B cell (primary cell): ENCODE results near the gene DTNA. TPM values are rescaled to one million over a fixed set of nuclear protein-coding genes. Genes with fewer than 3 reads are reported as not detected.

Source experiments
- ATAC-seq: fragments of 200-7000 bp; cut with Tn5 transposase; one replicate; pipeline ENCODE4 v1.10.0; 2021; ENCODE audit warnings: low read depth, mild to moderate bottlenecking, moderate number of reproducible peaks, moderate library complexity
- CTCF ChIA-PET: fragments of 350-600 bp; sonication (Branson Sonifier 250); formaldehyde crosslinking; loops from one replicate; lab custom pipeline; 2021; ENCODE audit warnings: antibody characterized with exemption, inconsistent platforms; lab: Charles Lee
- POLR2A ChIA-PET: fragments of 350-600 bp; sonication (Branson Sonifier 250); formaldehyde crosslinking; loops from one replicate; lab custom pipeline; 2021; ENCODE audit warnings: antibody characterized with exemption; lab: Charles Lee
- DNase-seq: peaks from one replicate; pipeline ENCODE4 v3.0.0; 2013
- H2AFZ ChIP-seq: 2 replicates; pipeline ENCODE4 v1.6.1; 2012; ENCODE audit warnings: mild to moderate bottlenecking, low read depth, low read length; ENCODE audit not compliant: insufficient read depth, poor library complexity, severe bottlenecking
- H3K27ac ChIP-seq, 2 donors: 1 replicate in 1 of 2; 2 replicates in 1 of 2; pipeline ENCODE4 v1.5.1; 2012 to 2013; ENCODE audit warnings: low read length in 2 of 2, mild to moderate bottlenecking in 2 of 2, moderate library complexity in 1 of 2
- H3K27me3 ChIP-seq, 4 experiments: fragments of 200-600 bp in 1 of 4; sonication (generic) in 1 of 4; replicated peaks in 1 of 4; 1 replicate in 2 of 4; 2 replicates in 2 of 4; pipeline versions ENCODE4 v1.6.1 to v1.7.0; 2013 to 2016; ENCODE audit warnings: low read length in 3 of 4, mild to moderate bottlenecking in 2 of 4, mixed read lengths in 1 of 4, moderate library complexity in 1 of 4; ENCODE audit not compliant: insufficient read depth in 4 of 4, control insufficient read depth in 3 of 4; ENCODE audit errors: control extremely low read depth in 1 of 4
- H3K36me3 ChIP-seq, 2 experiments: replicated peaks in 1 of 2; 1 replicate in 1 of 2; 2 replicates in 1 of 2; pipeline versions ENCODE4 v1.6.1 to v1.7.1; 2013; ENCODE audit warnings: low read length in 1 of 2; ENCODE audit not compliant: insufficient read depth in 2 of 2, control insufficient read depth in 1 of 2; ENCODE audit errors: control extremely low read depth in 1 of 2, extremely low read depth in 1 of 2
- H3K4me1 ChIP-seq, 2 donors: fragments of 200-600 bp in 1 of 2; sonication (generic) in 1 of 2; 1 replicate in 1 of 2; 2 replicates in 1 of 2; pipeline versions ENCODE4 v1.5.1 to v1.6.1; 2013 to 2017; ENCODE audit warnings: low read length in 2 of 2; ENCODE audit not compliant: control insufficient read depth in 2 of 2, insufficient read depth in 2 of 2
- H3K4me2 ChIP-seq: replicated peaks from 2 replicates; pipeline ENCODE3; 2012; ENCODE audit warnings: mild to moderate bottlenecking, low read depth, low read length; ENCODE audit not compliant: poor library complexity, severe bottlenecking
- H3K4me3 ChIP-seq, 5 experiments: fragments of 200-600 bp in 1 of 5; sonication (generic) in 1 of 5; 1 replicate in 3 of 5; 2 replicates in 2 of 5; pipeline versions ENCODE4 v1.5.1 to v1.7.0; 2011 to 2016; ENCODE audit warnings: low read length in 4 of 5, mild to moderate bottlenecking in 4 of 5, low read depth in 2 of 5, control low read depth in 1 of 5, moderate library complexity in 1 of 5; ENCODE audit not compliant: insufficient read depth in 1 of 5; ENCODE audit errors: control extremely low read depth in 1 of 5, extremely low read depth in 1 of 5
- H3K79me2 ChIP-seq: fragments of 200-600 bp; sonication (generic); one replicate; pipeline ENCODE4 v1.6.0; 2016; ENCODE audit warnings: low read length; ENCODE audit not compliant: control insufficient read depth, insufficient read depth
- H3K9ac ChIP-seq: fragments of 200-600 bp; sonication (generic); 2 replicates; pipeline ENCODE4 v1.6.1; 2017; ENCODE audit warnings: mild to moderate bottlenecking, low read length, moderate library complexity
- H3K9me3 ChIP-seq, 3 donors: one replicate each; pipeline versions ENCODE4 v1.6.1 to v1.7.1; 2013; ENCODE audit warnings: low read length in 2 of 3; ENCODE audit not compliant: control insufficient read depth in 2 of 3, insufficient read depth in 1 of 3; ENCODE audit errors: control extremely low read depth in 1 of 3
- H4K20me1 ChIP-seq: 2 replicates; pipeline ENCODE4 v1.6.0; 2012; ENCODE audit warnings: mild to moderate bottlenecking, low read length; ENCODE audit not compliant: insufficient read depth, control insufficient read depth, poor library complexity, severe bottlenecking
- H3K27ac Mint-ChIP-seq: one replicate; pipeline ENCODE4 v1.8.0; 2021; ENCODE audit warnings: mixed read lengths
- H3K27me3 Mint-ChIP-seq: one replicate; pipeline ENCODE4 v1.8.0; 2021; ENCODE audit warnings: mixed read lengths
- H3K4me1 Mint-ChIP-seq: one replicate; pipeline ENCODE4 v1.8.0; 2021; ENCODE audit warnings: mixed read lengths
- H3K4me3 Mint-ChIP-seq: one replicate; pipeline ENCODE4 v1.8.0; 2021; ENCODE audit warnings: mixed read lengths
- H3K9me3 Mint-ChIP-seq: one replicate; pipeline ENCODE4 v1.8.0; 2022; ENCODE audit warnings: mixed read lengths; ENCODE audit not compliant: insufficient read depth
- CTCF ChIP-seq: fragments of 200-600 bp; IDR thresholded peaks from one replicate; pipeline ENCODE4 v1.8.0; 2022; ENCODE audit warnings: antibody characterized with exemption, mild to moderate bottlenecking
- EZH2 ChIP-seq: IDR thresholded peaks from 2 replicates; pipeline ENCODE4 v1.6.1; 2012; ENCODE audit warnings: borderline replicate concordance, low read depth, mild to moderate bottlenecking, moderate library complexity, low read length; ENCODE audit not compliant: insufficient read depth, poor library complexity, severe bottlenecking
- WGBS: methylation state at CpG from one replicate; pipeline ENCODE4 v1.1.5; 2013; ENCODE audit warnings: missing lambda C conversion rate; ENCODE audit not compliant: insufficient coverage; 5-methylcytosine and 5-hydroxymethylcytosine counted together
- intact Hi-C: fragments of 100-400 bp; cut with micrococcal nuclease; formaldehyde crosslinking; loops from one replicate; pipeline ENCODE4 v1.10.0; 2022
- polyA plus RNA-seq: library from polyadenylated mRNA; depleted of rRNA; stranded (reverse); fragments of >200 nt; gene quantifications from 2 replicates; pipeline ENCODE4 v1.2.3, GENCODE V29; 2012
- total RNA-seq, 2 donors: library from RNA; stranded (reverse); fragments of 120-200 nt in 1 of 2; gene quantifications; 1 replicate in 1 of 2; 2 replicates in 1 of 2; pipeline versions ENCODE4 v1.2.3 to v1.2.4, GENCODE V29; 2013 to 2022

DTNA gene
- total and polyA plus RNA-seq, 2 donors (not counting 1 experiment from before 2014, with no cell fraction given), result not detected

- CTCF ChIA-PET, result interaction anchor here (0.8 kb wide), 1 partner anchor 9 kb away, joined by 3 read pairs; no protein-coding TSS in a partner anchor
- Histone ChIP-seq H2AFZ (no peak overlapping the region), H3K27ac (no peak overlapping the region), H3K4me1 (no peaks in the 10 kb centered on the region), H3K36me3 (no peaks in the 10 kb centered on the region), H3K9me3 (no peaks in the 10 kb centered on the region), H3K4me3 (no peak overlapping the region), H4K20me1 (no peaks in the 10 kb centered on the region), H3K79me2 (no peaks in the 10 kb centered on the region), H3K27me3 (no peaks in the 10 kb centered on the region), H3K4me2 (no peak overlapping the region), H3K9ac (no peak overlapping the region)
- Mint-ChIP-seq H3K4me1 (no peaks in the 10 kb centered on the region), H3K9me3 (no peaks in the 10 kb centered on the region), H3K4me3 (no peak overlapping the region), H3K27ac (no peak overlapping the region), H3K27me3 (no peaks in the 10 kb centered on the region)
- no peak for TF ChIP-seq EZH2
- intact Hi-C loops, result no loop called here
- ATAC-seq (no peak), DNase-seq (no peak)
- POLR2A ChIA-PET, result no interaction called here
- WGBS, result 0% methylated on average over 2 of the region's 2 CpGs
These were observed 19.8 kb downstream of the DTNA start for GRCh38 chr18:34729740-34730355.

GRCh38 chr18:34730774-34731173 lies 20.7 kb downstream of the DTNA start:
- POLR2A ChIA-PET, result no interaction called here
- Histone ChIP-seq H3K79me2 (no peaks in the 10 kb centered on the region), H3K4me2 (no peak overlapping the region), H3K27me3 (no peaks in the 10 kb centered on the region), H3K9ac (no peak overlapping the region), H3K9me3 (no peaks in the 10 kb centered on the region), H3K36me3 (no peaks in the 10 kb centered on the region), H3K4me3 (no peak overlapping the region), H4K20me1 (no peaks in the 10 kb centered on the region), H3K4me1 (no peaks in the 10 kb centered on the region), H2AFZ (no peak overlapping the region), H3K27ac (no peak overlapping the region)
- ATAC-seq, result no peak
- intact Hi-C loops, result no loop called here
- Mint-ChIP-seq H3K27ac (no peak overlapping the region), H3K27me3 (no peaks in the 10 kb centered on the region), H3K9me3 (no peaks in the 10 kb centered on the region), H3K4me3 (no peak overlapping the region), H3K4me1 (no peaks in the 10 kb centered on the region)
- DNase-seq, result no peak
- TF ChIP-seq EZH2 (no peak), CTCF (no peak)
- CTCF ChIA-PET, result no interaction called here
